ENCODE results near the gene MDP1. TPM values are rescaled to one million over a fixed set of nuclear protein-coding genes. Genes with fewer than 3 reads are reported as not detected.

Gene MDP1
- polyA plus RNA-seq, 4 donors, result 8.3 to 16.9 (median 11.3) TPM

GRCh38 chr14:24164518-24164991, 51.3 kb downstream of the MDP1 start:
- no peak for DNase-seq (ENCODE audit: low read depth in 4 of 4, low spot score in 3 of 4)

Other genes with a start within 250 kb of the MDP1 start
- 10 to 100 TPM; 27.6 to 52.8 (median 31.4) TPM for gene DHRS4L2, start 227.1 kb downstream of the MDP1 start, polyA plus RNA-seq (ENCODE audit: insufficient read length in 4 of 4)
- gene CARMIL3, start 164.1 kb downstream of the MDP1 start, polyA plus RNA-seq (ENCODE audit: insufficient read length in 4 of 4), result 1 to 10 TPM; 1.2 to 2.0 (median 1.8) TPM
- gene CPNE6, start 144.5 kb downstream of the MDP1 start, polyA plus RNA-seq (ENCODE audit: insufficient read length in 4 of 4), result not detected
- gene PCK2, start 121.8 kb downstream of the MDP1 start, polyA plus RNA-seq (ENCODE audit: insufficient read length in 4 of 4), result 10 to 100 TPM in 3 of 4 donors, 1 to 10 TPM in 1; 7.7 to 31.0 (median 24.0) TPM
- gene DCAF11, start 101.3 kb downstream of the MDP1 start, polyA plus RNA-seq (ENCODE audit: insufficient read length in 4 of 4), result 10 to 100 TPM; 41.2 to 90.6 (median 73.0) TPM
- gene NRL, start 101.1 kb downstream of the MDP1 start, polyA plus RNA-seq (ENCODE audit: insufficient read length in 4 of 4), result 1 to 10 TPM in 3 of 4 donors, under 1 TPM in 1; 0.59 to 4.1 (median 2.1) TPM
- 1 to 10 TPM in 1 of 4 donors, under 1 TPM in 3; 0.55 to 1.6 (median 0.79) TPM for gene FITM1, start 85.4 kb downstream of the MDP1 start, polyA plus RNA-seq (ENCODE audit: insufficient read length in 4 of 4)
- 100 to 1,000 TPM; 131 to 226 (median 197) TPM for gene PSME1, start 79.9 kb downstream of the MDP1 start, polyA plus RNA-seq (ENCODE audit: insufficient read length in 4 of 4)
- 10 to 100 TPM in 3 of 4 donors, 1 to 10 TPM in 1; 9.7 to 21.4 (median 19.4) TPM for gene EMC9, start 74.5 kb downstream of the MDP1 start, polyA plus RNA-seq (ENCODE audit: insufficient read length in 4 of 4)
- gene PSME2, start 69.5 kb downstream of the MDP1 start, polyA plus RNA-seq (ENCODE audit: insufficient read length in 4 of 4), result 100 to 1,000 TPM; 134 to 185 (median 166) TPM
- gene RNF31, start 68.6 kb downstream of the MDP1 start, polyA plus RNA-seq (ENCODE audit: insufficient read length in 4 of 4), result 10 to 100 TPM; 44.8 to 59.8 (median 47.4) TPM
- gene IRF9, start 54.8 kb downstream of the MDP1 start, polyA plus RNA-seq (ENCODE audit: insufficient read length in 4 of 4), result 10 to 100 TPM; 46.1 to 68.1 (median 57.0) TPM
- gene REC8, start 44.0 kb downstream of the MDP1 start, polyA plus RNA-seq (ENCODE audit: insufficient read length in 4 of 4), result 100 to 1,000 TPM in 1 of 4 donors, 10 to 100 TPM in 3; 28.0 to 100 (median 57.9) TPM
- gene IPO4, start 27.2 kb downstream of the MDP1 start, polyA plus RNA-seq (ENCODE audit: insufficient read length in 4 of 4), result 10 to 100 TPM; 19.8 to 39.5 (median 31.0) TPM
- gene TM9SF1, start 20.6 kb downstream of the MDP1 start, polyA plus RNA-seq (ENCODE audit: insufficient read length in 4 of 4), result 10 to 100 TPM; 32.9 to 43.7 (median 35.4) TPM
- 10 to 100 TPM in 1 of 4 donors, 1 to 10 TPM in 3; 4.2 to 12.0 (median 5.6) TPM for gene TSSK4, start 10.4 kb downstream of the MDP1 start, polyA plus RNA-seq (ENCODE audit: insufficient read length in 4 of 4)
- 10 to 100 TPM; 27.8 to 58.4 (median 52.0) TPM for gene CHMP4A, start 2.6 kb downstream of the MDP1 start, polyA plus RNA-seq (ENCODE audit: insufficient read length in 4 of 4)
- gene NEDD8, start 16.3 kb upstream of the MDP1 start, polyA plus RNA-seq (ENCODE audit: insufficient read length in 4 of 4), result 100 to 1,000 TPM; 189 to 230 (median 217) TPM
- gene GMPR2, start 16.9 kb upstream of the MDP1 start, polyA plus RNA-seq (ENCODE audit: insufficient read length in 4 of 4), result 100 to 1,000 TPM in 3 of 4 donors, 10 to 100 TPM in 1; 65.6 to 124 (median 117) TPM
- gene TINF2, start 26.6 kb upstream of the MDP1 start, polyA plus RNA-seq (ENCODE audit: insufficient read length in 4 of 4), result 10 to 100 TPM; 57.3 to 62.1 (median 60.1) TPM
- gene TGM1, start 47.1 kb upstream of the MDP1 start, polyA plus RNA-seq (ENCODE audit: insufficient read length in 4 of 4), result 1 to 10 TPM; 1.6 to 6.6 (median 2.6) TPM
- 10 to 100 TPM; 19.4 to 28.6 (median 20.3) TPM for gene RABGGTA, start 55.5 kb upstream of the MDP1 start, polyA plus RNA-seq (ENCODE audit: insufficient read length in 4 of 4)
- gene DHRS1, start 83.7 kb upstream of the MDP1 start, polyA plus RNA-seq (ENCODE audit: insufficient read length in 4 of 4), result 10 to 100 TPM; 27.8 to 54.8 (median 43.2) TPM
- gene NOP9, start 83.8 kb upstream of the MDP1 start, polyA plus RNA-seq (ENCODE audit: insufficient read length in 4 of 4), result 10 to 100 TPM; 20.0 to 27.0 (median 25.4) TPM
- 10 to 100 TPM; 20.2 to 28.4 (median 24.5) TPM for gene CIDEB, start 91.9 kb upstream of the MDP1 start, polyA plus RNA-seq (ENCODE audit: insufficient read length in 4 of 4)
- 1 to 10 TPM; 1.7 to 4.4 (median 3.0) TPM for gene LTB4R2, start 94.1 kb upstream of the MDP1 start, polyA plus RNA-seq (ENCODE audit: insufficient read length in 4 of 4)
- 1 to 10 TPM; 2.1 to 6.5 (median 4.9) TPM for gene LTB4R, start 95.4 kb upstream of the MDP1 start, polyA plus RNA-seq (ENCODE audit: insufficient read length in 4 of 4)
- gene ADCY4, start 119.0 kb upstream of the MDP1 start, polyA plus RNA-seq (ENCODE audit: insufficient read length in 4 of 4), result 10 to 100 TPM in 3 of 4 donors, 1 to 10 TPM in 1; 8.4 to 23.3 (median 20.0) TPM
- 1 to 10 TPM; 2.3 to 4.3 (median 3.8) TPM for gene RIPK3, start 123.9 kb upstream of the MDP1 start, polyA plus RNA-seq (ENCODE audit: insufficient read length in 4 of 4)
- gene NFATC4, start 152.1 kb upstream of the MDP1 start, polyA plus RNA-seq (ENCODE audit: insufficient read length in 4 of 4), result 100 to 1,000 TPM in 1 of 4 donors, 10 to 100 TPM in 3; 52.5 to 151 (median 78.2) TPM
- 10 to 100 TPM; 46.0 to 95.5 (median 49.4) TPM for gene NYNRIN, start 182.9 kb upstream of the MDP1 start, polyA plus RNA-seq (ENCODE audit: insufficient read length in 4 of 4)
- gene CBLN3, start 213.6 kb upstream of the MDP1 start, polyA plus RNA-seq (ENCODE audit: insufficient read length in 4 of 4), result 1 to 10 TPM; 2.2 to 4.7 (median 2.6) TPM
- gene KHNYN, start 213.9 kb upstream of the MDP1 start, polyA plus RNA-seq (ENCODE audit: insufficient read length in 4 of 4), result 10 to 100 TPM; 35.8 to 50.0 (median 40.5) TPM
- 10 to 100 TPM; 37.9 to 82.1 (median 52.3) TPM for gene SDR39U1, start 226.7 kb upstream of the MDP1 start, polyA plus RNA-seq (ENCODE audit: insufficient read length in 4 of 4)

Data from left renal pelvis (tissue), 4 donors.